Neural cell (in vitro differentiated cells): Measurements from ENCODE around the gene AJUBA. TPM values are rescaled to one million over a fixed set of nuclear protein-coding genes. Genes with fewer than 3 reads are reported as not detected.

Experiments used
- H2AFZ ChIP-seq: fragments of 200-600, 300-800 bp; sonication (generic), shearing (Covaris generic); 2 replicates; pipeline ENCODE4 v1.6.0; 2014; ENCODE audit warnings: low read depth, mild to moderate bottlenecking, antibody characterized with exemption, low read length, moderate library complexity
- H3F3A ChIP-seq: fragments of 200-600 bp; shearing (Covaris generic); 2 replicates; pipeline ENCODE4 v1.6.1; 2016; ENCODE audit warnings: mild to moderate bottlenecking, moderate library complexity, mixed read lengths, antibody characterized with exemption, low read length; ENCODE audit not compliant: insufficient read depth, poor library complexity, severe bottlenecking
- H3K27ac ChIP-seq: fragments of 200-600, 300-800 bp; sonication (generic), shearing (Covaris generic); 2 replicates; pipeline ENCODE4 v1.5.1; 2014; ENCODE audit warnings: mild to moderate bottlenecking, low read length, moderate library complexity
- H3K27me3 ChIP-seq: fragments of 300-800, 200-600 bp; sonication (generic), shearing (Covaris generic); 2 replicates; pipeline ENCODE4 v1.6.0; 2014; ENCODE audit warnings: mild to moderate bottlenecking, low read depth, low read length, moderate library complexity; ENCODE audit not compliant: insufficient read depth
- H3K36me3 ChIP-seq: fragments of 300-800, 200-600 bp; sonication (generic), shearing (Covaris generic); 2 replicates; pipeline ENCODE4 v1.5.1; 2014; ENCODE audit warnings: mild to moderate bottlenecking, antibody characterized with exemption, low read length, moderate library complexity; ENCODE audit not compliant: insufficient read depth
- H3K4me2 ChIP-seq: fragments of 300-800, 200-600 bp; sonication (generic), shearing (Covaris generic); 2 replicates; pipeline ENCODE4 v1.6.0; 2014; ENCODE audit warnings: mild to moderate bottlenecking, low read length
- H3K4me3 ChIP-seq: fragments of 300-800, 200-600 bp; sonication (generic), shearing (Covaris generic); 2 replicates; pipeline ENCODE4 v1.5.1; 2014; ENCODE audit warnings: mild to moderate bottlenecking, low read length, moderate library complexity
- H3K79me2 ChIP-seq: fragments of 200-600 bp; shearing (Covaris generic); replicated peaks from 2 replicates; pipeline ENCODE4 v1.6.0; 2014; ENCODE audit warnings: mild to moderate bottlenecking, low read length, moderate library complexity; ENCODE audit not compliant: insufficient read depth
- H3K9ac ChIP-seq: fragments of 300-800, 200-600 bp; sonication (generic), shearing (Covaris generic); 2 replicates; pipeline ENCODE4 v1.6.1; 2016; ENCODE audit warnings: mild to moderate bottlenecking, low read length, mixed read lengths
- H3K9me2 ChIP-seq: fragments of 200-600 bp; shearing (Covaris generic); 2 replicates; pipeline ENCODE4 v1.6.1; 2016; ENCODE audit warnings: mild to moderate bottlenecking, low read length, mixed read lengths; ENCODE audit not compliant: insufficient read depth
- H3K9me3 ChIP-seq: fragments of 200-600, 300-800 bp; sonication (generic), shearing (Covaris generic); 2 replicates; pipeline ENCODE4 v1.6.1; 2016; ENCODE audit warnings: mild to moderate bottlenecking, mixed run types, low read length, moderate library complexity, mixed read lengths
- H4K20me1 ChIP-seq: fragments of 200-600 bp; shearing (Covaris generic); 2 replicates; pipeline ENCODE4 v1.6.1; 2016; ENCODE audit warnings: mild to moderate bottlenecking, mixed run types; ENCODE audit not compliant: insufficient read depth
- EP300 ChIP-seq: fragments of 450-650 bp; conservative IDR thresholded peaks from 2 replicates; pipeline ENCODE4 v1.6.1; 2014; ENCODE audit warnings: antibody characterized with exemption, mild to moderate bottlenecking, moderate library complexity; ENCODE audit not compliant: poor library complexity, severe bottlenecking
- EZH2 ChIP-seq: fragments of 200-600, 300-800 bp; shearing (Covaris generic), sonication (generic); IDR thresholded peaks from 2 replicates; pipeline ENCODE4 v1.6.1; 2014; ENCODE audit warnings: antibody characterized with exemption, low read length, borderline replicate concordance, mild to moderate bottlenecking; ENCODE audit not compliant: insufficient read depth, poor library complexity, severe bottlenecking
- MXI1 ChIP-seq: fragments of 450-650 bp; conservative IDR thresholded peaks from 2 replicates; pipeline ENCODE4 v1.6.1; 2014; ENCODE audit warnings: antibody characterized with exemption, mild to moderate bottlenecking; ENCODE audit not compliant: poor library complexity, severe bottlenecking
- POLR2AphosphoS5 ChIP-seq: IDR thresholded peaks from 2 replicates; pipeline ENCODE4 v1.6.1; 2012
- RAD21 ChIP-seq: fragments of 450-650 bp; conservative IDR thresholded peaks from 2 replicates; pipeline ENCODE4 v1.6.1; 2014; ENCODE audit warnings: antibody characterized with exemption, mild to moderate bottlenecking, moderate library complexity
- SMC3 ChIP-seq: fragments of 450-650 bp; conservative IDR thresholded peaks from 2 replicates; pipeline ENCODE4 v1.6.1; 2014; ENCODE audit warnings: antibody characterized with exemption, mild to moderate bottlenecking, moderate library complexity; ENCODE audit not compliant: poor library complexity
- TAF1 ChIP-seq: IDR thresholded peaks from 2 replicates; pipeline ENCODE4 v1.6.1; 2012; ENCODE audit warnings: low read depth
- polyA plus RNA-seq: library from polyadenylated mRNA; depleted of rRNA; stranded (reverse); fragments of >200 nt; gene quantifications from 2 replicates; pipeline ENCODE4 v1.2.3, GENCODE V29; 2014
- TF ChIP-seq, protein P1 (sequence below): IDR thresholded peaks from 2 replicates; pipeline ENCODE4 v1.6.1; 2012; ENCODE audit warnings: borderline replicate concordance
- TF ChIP-seq, protein P2 (sequence below): fragments of 450-650 bp; IDR thresholded peaks from 2 replicates; pipeline ENCODE4 v1.5.1; 2014; ENCODE audit warnings: antibody characterized with exemption, mild to moderate bottlenecking, moderate library complexity; ENCODE audit not compliant: poor library complexity, severe bottlenecking

Gene AJUBA
- polyA plus RNA-seq, 1 donor from 2014 or later = 1.9 TPM

DNA sequence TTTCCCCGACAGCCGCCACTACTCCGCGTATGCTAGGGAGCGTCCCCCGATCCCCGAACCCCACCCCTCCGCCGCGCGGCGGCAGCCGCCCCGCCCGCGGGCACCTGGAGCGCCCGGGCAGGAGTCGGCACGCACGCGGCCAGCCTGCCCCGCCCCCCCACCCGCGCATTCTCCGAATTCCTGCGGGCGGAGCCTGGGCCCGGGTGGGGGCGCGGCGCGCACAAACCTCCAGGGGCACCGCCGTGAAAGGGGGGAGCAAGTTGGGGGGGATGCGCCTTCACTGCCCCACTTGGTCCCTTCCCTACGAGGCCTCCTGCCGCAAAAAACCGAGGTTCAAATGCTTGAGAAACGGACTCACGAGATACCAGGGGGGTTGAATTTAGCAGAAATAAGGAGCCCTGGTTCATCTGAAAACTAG lies 1.7 kb downstream of the AJUBA start:
- no peak overlapping the region for H3K9ac ChIP-seq
- no peak overlapping the region for H3K4me3 ChIP-seq
- H3K9me3 ChIP-seq = no peaks in the 10 kb centered on the region
- peaks cover 29% of the 10 kb centered on the region for H3K79me2 ChIP-seq
- no peak overlapping the region for H3K4me2 ChIP-seq
- TF ChIP-seq, protein P1, sequence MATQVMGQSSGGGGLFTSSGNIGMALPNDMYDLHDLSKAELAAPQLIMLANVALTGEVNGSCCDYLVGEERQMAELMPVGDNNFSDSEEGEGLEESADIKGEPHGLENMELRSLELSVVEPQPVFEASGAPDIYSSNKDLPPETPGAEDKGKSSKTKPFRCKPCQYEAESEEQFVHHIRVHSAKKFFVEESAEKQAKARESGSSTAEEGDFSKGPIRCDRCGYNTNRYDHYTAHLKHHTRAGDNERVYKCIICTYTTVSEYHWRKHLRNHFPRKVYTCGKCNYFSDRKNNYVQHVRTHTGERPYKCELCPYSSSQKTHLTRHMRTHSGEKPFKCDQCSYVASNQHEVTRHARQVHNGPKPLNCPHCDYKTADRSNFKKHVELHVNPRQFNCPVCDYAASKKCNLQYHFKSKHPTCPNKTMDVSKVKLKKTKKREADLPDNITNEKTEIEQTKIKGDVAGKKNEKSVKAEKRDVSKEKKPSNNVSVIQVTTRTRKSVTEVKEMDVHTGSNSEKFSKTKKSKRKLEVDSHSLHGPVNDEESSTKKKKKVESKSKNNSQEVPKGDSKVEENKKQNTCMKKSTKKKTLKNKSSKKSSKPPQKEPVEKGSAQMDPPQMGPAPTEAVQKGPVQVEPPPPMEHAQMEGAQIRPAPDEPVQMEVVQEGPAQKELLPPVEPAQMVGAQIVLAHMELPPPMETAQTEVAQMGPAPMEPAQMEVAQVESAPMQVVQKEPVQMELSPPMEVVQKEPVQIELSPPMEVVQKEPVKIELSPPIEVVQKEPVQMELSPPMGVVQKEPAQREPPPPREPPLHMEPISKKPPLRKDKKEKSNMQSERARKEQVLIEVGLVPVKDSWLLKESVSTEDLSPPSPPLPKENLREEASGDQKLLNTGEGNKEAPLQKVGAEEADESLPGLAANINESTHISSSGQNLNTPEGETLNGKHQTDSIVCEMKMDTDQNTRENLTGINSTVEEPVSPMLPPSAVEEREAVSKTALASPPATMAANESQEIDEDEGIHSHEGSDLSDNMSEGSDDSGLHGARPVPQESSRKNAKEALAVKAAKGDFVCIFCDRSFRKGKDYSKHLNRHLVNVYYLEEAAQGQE = no peak
- no peak for TF ChIP-seq TAF1
- no peak for TF ChIP-seq POLR2AphosphoS5
- no peak for TF ChIP-seq EP300
- TF ChIP-seq MXI1 = no peak
- H3K36me3 ChIP-seq = no peaks in the 10 kb centered on the region
- no peaks in the 10 kb centered on the region for H4K20me1 ChIP-seq
- H2AFZ ChIP-seq = no peak overlapping the region
- no peaks in the 10 kb centered on the region for H3F3A ChIP-seq
- no peak overlapping the region for H3K27ac ChIP-seq
- H3K9me2 ChIP-seq = no peaks in the 10 kb centered on the region
- H3K27me3 ChIP-seq = peaks cover 32% of the 10 kb centered on the region

DNA sequence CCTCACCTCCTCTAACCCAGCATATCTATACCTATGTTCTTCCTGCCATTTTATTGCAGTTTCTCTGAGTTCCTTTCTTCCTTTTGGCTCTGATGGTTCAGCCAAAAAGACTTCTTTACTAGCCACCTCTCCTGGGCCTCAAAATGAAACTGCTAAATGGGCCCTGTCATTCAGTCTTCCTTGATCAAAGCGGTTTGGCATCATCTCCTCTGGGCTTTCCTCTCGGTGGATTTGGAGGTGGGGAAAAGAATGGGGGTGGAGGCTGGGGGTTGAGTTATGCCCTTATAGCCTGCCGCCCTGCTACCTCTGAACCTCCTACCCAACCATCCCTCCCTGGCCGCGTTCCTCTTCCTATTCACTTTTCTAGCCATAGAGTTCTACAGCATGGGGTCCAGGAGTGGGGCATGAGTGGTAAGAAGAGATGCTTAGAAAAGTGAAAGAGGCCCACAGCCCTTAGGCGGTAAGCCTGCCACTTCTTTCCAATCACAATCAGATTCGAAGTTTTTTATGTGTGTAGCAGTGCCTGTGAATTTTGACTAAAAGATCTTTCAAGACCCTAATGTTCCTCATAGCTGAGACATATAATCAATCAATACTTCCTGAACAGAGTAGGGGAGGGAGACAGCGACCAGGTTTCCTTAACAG lies 2.5 kb downstream of the AJUBA start:
- no peak overlapping the region for H3K27ac ChIP-seq
- H3K36me3 ChIP-seq = no peaks in the 10 kb centered on the region
- no peaks in the 10 kb centered on the region for H4K20me1 ChIP-seq

More for the DNA sequence above, 2.5 kb downstream of the AJUBA start:
- Histone ChIP-seq H3K4me2 (no peak overlapping the region), H3K4me3 (no peak overlapping the region), H3K9me2 (no peaks in the 10 kb centered on the region), H3K9me3 (no peaks in the 10 kb centered on the region), H2AFZ (no peak overlapping the region), H3K9ac (no peak overlapping the region), H3K27me3 (peaks cover 32% of the 10 kb centered on the region), H3F3A (no peaks in the 10 kb centered on the region), H3K79me2 (peaks cover 29% of the 10 kb centered on the region)
- TF ChIP-seq EP300 = no peak
- TF ChIP-seq EZH2 = no peak
- no peak for TF ChIP-seq POLR2AphosphoS5
- TF ChIP-seq SMC3 = no peak
- TF ChIP-seq, protein P1 = no peak
- TF ChIP-seq TAF1 = no peak
- TF ChIP-seq RAD21 = no peak
- TF ChIP-seq, protein P2, sequence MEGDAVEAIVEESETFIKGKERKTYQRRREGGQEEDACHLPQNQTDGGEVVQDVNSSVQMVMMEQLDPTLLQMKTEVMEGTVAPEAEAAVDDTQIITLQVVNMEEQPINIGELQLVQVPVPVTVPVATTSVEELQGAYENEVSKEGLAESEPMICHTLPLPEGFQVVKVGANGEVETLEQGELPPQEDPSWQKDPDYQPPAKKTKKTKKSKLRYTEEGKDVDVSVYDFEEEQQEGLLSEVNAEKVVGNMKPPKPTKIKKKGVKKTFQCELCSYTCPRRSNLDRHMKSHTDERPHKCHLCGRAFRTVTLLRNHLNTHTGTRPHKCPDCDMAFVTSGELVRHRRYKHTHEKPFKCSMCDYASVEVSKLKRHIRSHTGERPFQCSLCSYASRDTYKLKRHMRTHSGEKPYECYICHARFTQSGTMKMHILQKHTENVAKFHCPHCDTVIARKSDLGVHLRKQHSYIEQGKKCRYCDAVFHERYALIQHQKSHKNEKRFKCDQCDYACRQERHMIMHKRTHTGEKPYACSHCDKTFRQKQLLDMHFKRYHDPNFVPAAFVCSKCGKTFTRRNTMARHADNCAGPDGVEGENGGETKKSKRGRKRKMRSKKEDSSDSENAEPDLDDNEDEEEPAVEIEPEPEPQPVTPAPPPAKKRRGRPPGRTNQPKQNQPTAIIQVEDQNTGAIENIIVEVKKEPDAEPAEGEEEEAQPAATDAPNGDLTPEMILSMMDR = no peak
- TF ChIP-seq MXI1 = no peak
